Cerebellar nuclear complex (tissue), 1 donor: Measurements from ENCODE around the gene GOLGA2.
"Not testable (repeated sequence)": the region's sequence is repeated elsewhere in the genome, so short reads cannot be mapped to it uniquely, and the experiment has no call there.

Experiments used
- DNase-seq, 2 experiments: peaks; one replicate each; lab custom pipeline; 2025; lab: John Stamatoyannopoulos, UW

The GOLGA2 gene

GRCh38 chr9:128242828-128243214, 33.0 kb downstream of the GOLGA2 start:
- no peak for DNase-seq

GRCh38 chr9:128242124-128242523, 33.7 kb downstream of the GOLGA2 start:
- DNase-seq = no peak

GRCh38 chr9:128233817-128234406, 41.9 kb downstream of the GOLGA2 start:
- DNase-seq = no peak

GRCh38 chr9:128232528-128233428, 43.0 kb downstream of the GOLGA2 start:
- no peak for DNase-seq

GRCh38 chr9:128231638-128232527, 43.9 kb downstream of the GOLGA2 start:
- DNase-seq = no peak

GRCh38 chr9:128230897-128231296, 44.9 kb downstream of the GOLGA2 start:
- DNase-seq = not testable (repeated sequence)

GRCh38 chr9:128226412-128226801, 49.4 kb downstream of the GOLGA2 start:
- DNase-seq = no peak

- no peak for DNase-seq
These were observed 49.9 kb downstream of the GOLGA2 start for GRCh38 chr9:128225770-128226411.

GRCh38 chr9:128224877-128225276, 50.9 kb downstream of the GOLGA2 start:
- DNase-seq = no peak

GRCh38 chr9:128222880-128223670, 52.7 kb downstream of the GOLGA2 start:
- no peak for DNase-seq

- DNase-seq = no peak
These were observed 53.8 kb downstream of the GOLGA2 start for GRCh38 chr9:128222026-128222425.

- no peak for DNase-seq
These were observed 56.0 kb downstream of the GOLGA2 start for GRCh38 chr9:128219831-128220230.

GRCh38 chr9:128218518-128219389, 57.1 kb downstream of the GOLGA2 start:
- no peak for DNase-seq

- DNase-seq = no peak
These were observed 57.7 kb downstream of the GOLGA2 start for GRCh38 chr9:128218172-128218517.

- DNase-seq = no peak
These were observed 58.8 kb downstream of the GOLGA2 start for GRCh38 chr9:128216781-128217553.

- no peak for DNase-seq
These were observed 60.1 kb downstream of the GOLGA2 start for GRCh38 chr9:128215491-128216409.

GRCh38 chr9:128214571-128215490, 61.0 kb downstream of the GOLGA2 start:
- peak in 1 of 2 experiments; percentile 87 for DNase-seq
